Measurements from ENCODE around the gene CHID1. TPM values are rescaled to one million over a fixed set of nuclear protein-coding genes. Genes with fewer than 3 reads are reported as not detected.

CHID1 gene
- total RNA-seq, 1 donor from 2014 or later, result 108 TPM

GRCh38 chr11:889687-890475 lies 20.7 kb downstream of the CHID1 start:
- no peak overlapping the region for H3K4me3 ChIP-seq (ENCODE audit: low read depth, low read length)
- TF ChIP-seq, protein P1, sequence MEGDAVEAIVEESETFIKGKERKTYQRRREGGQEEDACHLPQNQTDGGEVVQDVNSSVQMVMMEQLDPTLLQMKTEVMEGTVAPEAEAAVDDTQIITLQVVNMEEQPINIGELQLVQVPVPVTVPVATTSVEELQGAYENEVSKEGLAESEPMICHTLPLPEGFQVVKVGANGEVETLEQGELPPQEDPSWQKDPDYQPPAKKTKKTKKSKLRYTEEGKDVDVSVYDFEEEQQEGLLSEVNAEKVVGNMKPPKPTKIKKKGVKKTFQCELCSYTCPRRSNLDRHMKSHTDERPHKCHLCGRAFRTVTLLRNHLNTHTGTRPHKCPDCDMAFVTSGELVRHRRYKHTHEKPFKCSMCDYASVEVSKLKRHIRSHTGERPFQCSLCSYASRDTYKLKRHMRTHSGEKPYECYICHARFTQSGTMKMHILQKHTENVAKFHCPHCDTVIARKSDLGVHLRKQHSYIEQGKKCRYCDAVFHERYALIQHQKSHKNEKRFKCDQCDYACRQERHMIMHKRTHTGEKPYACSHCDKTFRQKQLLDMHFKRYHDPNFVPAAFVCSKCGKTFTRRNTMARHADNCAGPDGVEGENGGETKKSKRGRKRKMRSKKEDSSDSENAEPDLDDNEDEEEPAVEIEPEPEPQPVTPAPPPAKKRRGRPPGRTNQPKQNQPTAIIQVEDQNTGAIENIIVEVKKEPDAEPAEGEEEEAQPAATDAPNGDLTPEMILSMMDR (conservative IDR thresholded peaks at IDR 0.05; ENCODE audit: low read depth, low read length), result no peak
- DNase-seq (ENCODE audit: low read depth), result no peak

GRCh38 chr11:889257-889656 lies 21.4 kb downstream of the CHID1 start:
- TF ChIP-seq, protein P1 (conservative IDR thresholded peaks at IDR 0.05; ENCODE audit: low read depth, low read length), result no peak
- no peak overlapping the region for H3K4me3 ChIP-seq (ENCODE audit: low read depth, low read length)
- DNase-seq (ENCODE audit: low read depth), result no peak

DNA sequence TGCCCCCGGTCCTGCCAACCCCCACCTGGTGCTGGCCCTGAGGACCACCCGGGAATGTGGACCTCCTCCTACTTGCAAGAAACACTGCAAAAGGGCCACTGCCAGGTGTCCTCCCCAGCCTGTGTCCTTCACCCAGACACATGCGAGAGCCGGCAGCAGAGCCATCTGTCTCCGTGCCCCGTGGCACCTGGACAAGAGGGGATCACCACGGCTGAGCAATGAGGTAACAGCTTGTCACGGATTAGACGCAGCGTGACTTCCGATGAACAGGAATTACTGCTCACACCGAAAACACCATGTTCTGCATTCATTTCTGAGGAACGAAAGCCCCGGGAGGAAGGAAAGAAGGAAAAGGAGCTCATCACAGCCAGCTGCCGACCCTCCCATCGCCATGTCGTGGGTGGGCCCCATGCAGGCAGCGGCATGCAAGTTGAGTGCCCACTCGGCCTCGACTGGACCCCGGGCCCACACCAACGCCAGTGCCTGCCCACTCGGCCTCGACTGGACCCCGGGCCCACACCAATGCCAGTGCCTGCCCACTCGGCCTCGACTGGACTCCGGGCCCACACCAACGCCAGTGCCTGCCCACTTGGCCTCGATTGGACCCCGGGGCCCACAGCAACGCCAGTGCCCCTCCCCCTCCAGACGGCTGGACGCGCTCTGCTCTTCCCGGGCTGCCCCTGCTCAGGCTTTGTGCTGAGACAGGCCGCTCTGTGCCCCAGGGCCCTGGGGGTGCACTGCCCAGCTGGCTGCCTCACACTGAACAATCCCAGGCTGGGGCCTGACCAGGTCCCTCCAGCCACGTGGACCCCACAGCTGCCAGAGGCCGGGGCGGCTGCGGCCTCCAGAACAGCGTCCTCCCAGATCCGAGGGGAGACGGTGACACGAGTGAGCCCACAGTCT lies 22.0 kb downstream of the CHID1 start:
- no peak overlapping the region for H3K4me3 ChIP-seq (ENCODE audit: low read depth, low read length)
- TF ChIP-seq, protein P1 (conservative IDR thresholded peaks at IDR 0.05; ENCODE audit: low read depth, low read length), result no peak
- no peak for DNase-seq (ENCODE audit: low read depth)

- H3K4me3 ChIP-seq (ENCODE audit: low read depth, low read length), result no peak overlapping the region
- no peak for DNase-seq (ENCODE audit: low read depth)
- TF ChIP-seq, protein P1 (conservative IDR thresholded peaks at IDR 0.05; ENCODE audit: low read depth, low read length), result no peak
Observed at GRCh38 chr11:887589-887988, 23.0 kb downstream of the CHID1 start.

GRCh38 chr11:886568-886967 lies 24.0 kb downstream of the CHID1 start:
- TF ChIP-seq, protein P1 (conservative IDR thresholded peaks at IDR 0.05; ENCODE audit: low read depth, low read length), result no peak
- H3K4me3 ChIP-seq (ENCODE audit: low read depth, low read length), result no peak overlapping the region
- DNase-seq (ENCODE audit: low read depth), result no peak

DNA sequence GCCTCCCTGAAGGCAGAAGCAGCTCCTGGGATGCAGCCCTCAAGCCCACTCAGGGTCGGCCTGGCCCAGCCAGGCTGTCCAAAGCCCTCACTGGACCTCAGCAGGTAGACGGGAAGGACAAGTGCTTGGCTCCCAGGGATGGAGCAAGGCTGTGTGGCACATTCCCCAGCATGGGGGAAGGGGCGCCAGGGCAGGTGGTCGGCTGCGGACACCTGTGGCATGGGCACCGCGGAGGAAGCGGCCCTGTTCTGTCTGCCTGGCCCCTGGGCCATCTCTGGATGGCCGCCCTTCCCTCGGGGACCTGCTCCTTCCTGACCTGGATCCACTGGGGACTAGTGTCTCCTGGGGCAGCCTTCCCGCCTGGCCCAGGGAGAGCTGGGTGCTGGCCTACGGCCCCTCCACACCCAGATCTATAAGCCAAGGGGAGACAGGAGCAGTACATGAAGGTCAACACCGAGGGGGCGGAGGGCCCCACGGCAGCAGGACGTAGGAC lies 26.0 kb downstream of the CHID1 start:
- H3K4me3 ChIP-seq (ENCODE audit: low read depth, low read length), result no peak overlapping the region
- no peak for DNase-seq (ENCODE audit: low read depth)
- TF ChIP-seq, protein P1 (conservative IDR thresholded peaks at IDR 0.05; ENCODE audit: low read depth, low read length), result no peak

Measured in epithelial cell of proximal tubule (primary cell).